ENCODE results near the gene ELMO1. TPM values are rescaled to one million over a fixed set of nuclear protein-coding genes. Genes with fewer than 3 reads are reported as not detected.

Gene ELMO1
- total RNA-seq, 1 experiment from 2014 or later, result 7.8 TPM

GRCh38 chr7:36986511-36986933 lies 462.1 kb downstream of the ELMO1 start:
- H2AK5ac ChIP-seq (ENCODE audit: insufficient read length, low read length), result no peak overlapping the region
- no peak overlapping the region for H3K27ac ChIP-seq (ENCODE audit: insufficient read length, low read depth, low read length)
- H3K4ac ChIP-seq (ENCODE audit: low read depth, low read length), result no peak overlapping the region
- TF ChIP-seq, protein P1, sequence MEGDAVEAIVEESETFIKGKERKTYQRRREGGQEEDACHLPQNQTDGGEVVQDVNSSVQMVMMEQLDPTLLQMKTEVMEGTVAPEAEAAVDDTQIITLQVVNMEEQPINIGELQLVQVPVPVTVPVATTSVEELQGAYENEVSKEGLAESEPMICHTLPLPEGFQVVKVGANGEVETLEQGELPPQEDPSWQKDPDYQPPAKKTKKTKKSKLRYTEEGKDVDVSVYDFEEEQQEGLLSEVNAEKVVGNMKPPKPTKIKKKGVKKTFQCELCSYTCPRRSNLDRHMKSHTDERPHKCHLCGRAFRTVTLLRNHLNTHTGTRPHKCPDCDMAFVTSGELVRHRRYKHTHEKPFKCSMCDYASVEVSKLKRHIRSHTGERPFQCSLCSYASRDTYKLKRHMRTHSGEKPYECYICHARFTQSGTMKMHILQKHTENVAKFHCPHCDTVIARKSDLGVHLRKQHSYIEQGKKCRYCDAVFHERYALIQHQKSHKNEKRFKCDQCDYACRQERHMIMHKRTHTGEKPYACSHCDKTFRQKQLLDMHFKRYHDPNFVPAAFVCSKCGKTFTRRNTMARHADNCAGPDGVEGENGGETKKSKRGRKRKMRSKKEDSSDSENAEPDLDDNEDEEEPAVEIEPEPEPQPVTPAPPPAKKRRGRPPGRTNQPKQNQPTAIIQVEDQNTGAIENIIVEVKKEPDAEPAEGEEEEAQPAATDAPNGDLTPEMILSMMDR (conservative IDR thresholded peaks at IDR 0.05), result no peak
- Mint-ChIP-seq H3K27me3 (ENCODE audit: low read depth) (no peaks in the 10 kb centered on the region), H3K27ac (peak overlapping the region in 1 of 3 experiments; percentile 1; a peak in 1 of 7 replicates), H3K9me3 (no peaks in the 10 kb centered on the region), H3K4me1 (peaks cover 12 to 15% of the 10 kb centered on the region in 2 experiments), H3K4me3 (peak overlapping the region; percentile 11; a peak in 2 of 5 replicates), H3K36me3 (ENCODE audit: insufficient read depth in 1 of 3, low read depth in 3 of 3) (no peaks in the 10 kb centered on the region)
- no peak overlapping the region for H3K14ac ChIP-seq (ENCODE audit: insufficient read depth, low read length)
- H3K9me3 ChIP-seq (ENCODE audit: control insufficient read depth, low read depth, low read length), result no peaks in the 10 kb centered on the region
- H4K8ac ChIP-seq (replicated peaks; ENCODE audit: insufficient read length, low read depth, low read length), result no peak overlapping the region
- no peak overlapping the region for H3K18ac ChIP-seq (ENCODE audit: insufficient read length, low read depth, low read length)
- H2BK20ac ChIP-seq (ENCODE audit: low read depth, low read length, poor library complexity, severe bottlenecking), result no peak overlapping the region
- H3K79me1 ChIP-seq (ENCODE audit: insufficient read depth, low read depth, low read length, poor library complexity, severe bottlenecking), result no peaks in the 10 kb centered on the region
- H3K4me1 ChIP-seq (ENCODE audit: insufficient read depth, low read length), result peaks cover 2% of the 10 kb centered on the region; the same call in 1 of the 2 replicates
- no peak overlapping the region for H2BK12ac ChIP-seq (ENCODE audit: insufficient read length, low read depth, low read length)
- no peak overlapping the region for H3K9ac ChIP-seq (ENCODE audit: extremely low read depth, insufficient read length, low read length)
- H3K56ac ChIP-seq (ENCODE audit: insufficient read length, low read depth, low read length), result no peak overlapping the region
- WGBS (ENCODE audit: extremely low coverage, insufficient read length, low lambda C conversion rate), result no CpG with 5 or more reads among the region's 5 CpGs
- H3K23ac ChIP-seq (ENCODE audit: insufficient read length, low read depth, low read length), result no peak overlapping the region
- H3K23me2 ChIP-seq (ENCODE audit: insufficient read length, low read depth, low read length, poor library complexity, severe bottlenecking), result no peaks in the 10 kb centered on the region
- peak overlapping the region; percentile 15 for H3K4me2 ChIP-seq (ENCODE audit: insufficient read depth, insufficient read length, low read length)
- no peak overlapping the region for H2BK5ac ChIP-seq (ENCODE audit: insufficient read length, low read length)
- no peaks in the 10 kb centered on the region for H3K27me3 ChIP-seq (ENCODE audit: insufficient read depth, low read length)
- no peak overlapping the region for H4K91ac ChIP-seq (ENCODE audit: insufficient read length, low read depth, low read length)
- H3T11ph ChIP-seq (ENCODE audit: low read length), result no peak overlapping the region
- H2AFZ ChIP-seq (ENCODE audit: low read length), result no peak overlapping the region
- no peak overlapping the region for H4K5ac ChIP-seq (ENCODE audit: insufficient read length, low read depth, low read length)
- H3K79me2 ChIP-seq (ENCODE audit: insufficient read depth, low read length), result no peaks in the 10 kb centered on the region
- no peak overlapping the region for H2BK120ac ChIP-seq (ENCODE audit: low read depth, low read length, poor library complexity, severe bottlenecking)
- peak; percentile 57 for DNase-seq
- H2BK15ac ChIP-seq (ENCODE audit: low read depth, low read length), result no peak overlapping the region
- H4K20me1 ChIP-seq (ENCODE audit: control insufficient read depth, insufficient read depth, insufficient read length), result no peaks in the 10 kb centered on the region
